Measurements from ENCODE around the gene ACSF2. TPM values are rescaled to one million over a fixed set of nuclear protein-coding genes. Genes with fewer than 3 reads are reported as not detected.
A peak's percentile ranks its signal among the peaks of the same experiment; 100 is the strongest.

ACSF2 gene
- polyA plus RNA-seq, 6 donors from 2014 or later, result 3.3 to 9.1 (median 5.2) TPM

GRCh38 chr17:50501054-50501453, 75.0 kb downstream of the ACSF2 start:
- Mint-ChIP-seq H3K36me3 (no peaks in the 10 kb centered on the region), H3K4me3 (no peak overlapping the region), H3K4me1 (no peaks in the 10 kb centered on the region), H3K9me3 (no peaks in the 10 kb centered on the region), H3K27ac (no peak overlapping the region), H3K27me3 (peaks cover 0 to 14% (median 0%) of the 10 kb centered on the region in 3 donors)
- ATAC-seq (ENCODE audit: low read depth in 2 of 2), result no peak
- DNase-seq, result no peak

DNA sequence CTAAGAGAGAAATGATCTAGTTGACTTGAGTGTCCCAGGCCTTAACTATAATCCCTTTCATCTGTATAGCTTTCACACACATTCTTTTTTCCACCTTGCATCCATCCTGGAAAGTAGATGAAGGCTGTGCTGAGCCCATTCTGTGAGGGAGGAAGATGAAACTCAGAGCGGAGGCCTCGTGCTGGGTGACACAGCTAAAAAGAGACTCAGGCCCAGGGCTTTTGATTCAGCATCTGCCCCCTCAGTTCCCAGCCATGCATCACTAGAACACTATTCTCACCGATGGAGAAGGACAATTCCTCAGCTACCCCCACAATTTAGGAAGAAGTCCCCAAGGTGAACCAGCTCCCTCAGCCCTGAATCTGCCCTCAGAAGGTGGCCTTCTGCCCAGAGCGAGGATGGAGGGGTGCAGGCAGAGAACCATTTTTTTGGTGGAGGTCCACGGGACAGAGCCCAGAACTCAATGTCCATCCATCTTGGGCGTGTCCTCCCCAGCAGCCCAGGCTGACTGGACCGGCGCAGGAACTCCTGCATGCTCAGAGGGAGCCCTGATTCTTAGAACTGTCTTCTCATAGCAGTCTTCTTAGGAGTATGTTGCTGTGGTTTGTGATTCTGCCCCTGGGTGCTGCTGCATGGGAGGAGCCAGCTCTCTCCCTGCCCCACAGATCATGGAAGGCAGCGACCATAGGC, 76.4 kb downstream of the ACSF2 start:
- ATAC-seq (ENCODE audit: low read depth in 2 of 2), result no peak
- H3K27ac Mint-ChIP-seq, result no peak overlapping the region
- peaks cover 0 to 14% (median 0%) of the 10 kb centered on the region in 3 donors for H3K27me3 Mint-ChIP-seq
- H3K9me3 Mint-ChIP-seq, result no peaks in the 10 kb centered on the region
- no peak overlapping the region for H3K4me3 Mint-ChIP-seq
- no peaks in the 10 kb centered on the region for H3K36me3 Mint-ChIP-seq
- DNase-seq, result no peak
- no peaks in the 10 kb centered on the region for H3K4me1 Mint-ChIP-seq

GRCh38 chr17:50505591-50506130, 79.6 kb downstream of the ACSF2 start:
- ATAC-seq (ENCODE audit: low read depth in 2 of 2) (no peak), DNase-seq (no peak)
- peaks cover 0 to 14% (median 0%) of the 10 kb centered on the region in 3 donors for H3K27me3 Mint-ChIP-seq
- H3K4me3 Mint-ChIP-seq, result peak overlapping the region in 2 of 8 donors; percentile 6 to 88
- no peaks in the 10 kb centered on the region for H3K36me3 Mint-ChIP-seq
- peaks cover 8 to 17% (median 12%) of the 10 kb centered on the region in 3 donors for H3K4me1 Mint-ChIP-seq
- no peaks in the 10 kb centered on the region for H3K9me3 Mint-ChIP-seq
- H3K27ac Mint-ChIP-seq, result peak overlapping the region in 1 of 6 donors; percentile 72

DNA sequence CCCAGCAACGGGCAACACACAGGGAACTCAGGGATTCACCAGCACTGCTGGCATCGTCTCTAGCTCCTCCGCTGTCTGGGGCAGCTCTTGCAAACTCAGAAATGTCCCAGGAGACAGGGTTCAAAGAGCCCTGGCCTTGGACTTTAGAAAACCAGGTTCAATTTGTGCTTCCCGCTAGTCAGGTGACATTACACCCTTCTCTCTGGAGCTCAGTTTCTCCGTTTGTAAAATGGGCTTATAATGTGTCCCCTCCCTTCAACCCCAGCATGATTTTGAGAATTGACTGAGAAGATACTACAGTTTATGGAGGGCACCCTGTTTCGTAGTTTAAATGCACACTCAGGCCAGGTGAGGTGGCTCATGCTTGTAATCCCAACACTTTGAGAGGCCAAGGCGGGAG, 80.3 kb downstream of the ACSF2 start:
- no peak for ATAC-seq (ENCODE audit: low read depth in 2 of 2)
- Mint-ChIP-seq H3K27ac (peak overlapping the region in 1 of 6 donors; percentile 26), H3K4me1 (peaks cover 8 to 17% (median 12%) of the 10 kb centered on the region in 3 donors), H3K27me3 (peaks cover 0 to 14% (median under 1%) of the 10 kb centered on the region in 3 donors), H3K36me3 (no peaks in the 10 kb centered on the region), H3K4me3 (peak overlapping the region in 4 of 8 donors; percentile 3 to 88 (median 20)), H3K9me3 (no peaks in the 10 kb centered on the region)
- DNase-seq, result no peak

DNA sequence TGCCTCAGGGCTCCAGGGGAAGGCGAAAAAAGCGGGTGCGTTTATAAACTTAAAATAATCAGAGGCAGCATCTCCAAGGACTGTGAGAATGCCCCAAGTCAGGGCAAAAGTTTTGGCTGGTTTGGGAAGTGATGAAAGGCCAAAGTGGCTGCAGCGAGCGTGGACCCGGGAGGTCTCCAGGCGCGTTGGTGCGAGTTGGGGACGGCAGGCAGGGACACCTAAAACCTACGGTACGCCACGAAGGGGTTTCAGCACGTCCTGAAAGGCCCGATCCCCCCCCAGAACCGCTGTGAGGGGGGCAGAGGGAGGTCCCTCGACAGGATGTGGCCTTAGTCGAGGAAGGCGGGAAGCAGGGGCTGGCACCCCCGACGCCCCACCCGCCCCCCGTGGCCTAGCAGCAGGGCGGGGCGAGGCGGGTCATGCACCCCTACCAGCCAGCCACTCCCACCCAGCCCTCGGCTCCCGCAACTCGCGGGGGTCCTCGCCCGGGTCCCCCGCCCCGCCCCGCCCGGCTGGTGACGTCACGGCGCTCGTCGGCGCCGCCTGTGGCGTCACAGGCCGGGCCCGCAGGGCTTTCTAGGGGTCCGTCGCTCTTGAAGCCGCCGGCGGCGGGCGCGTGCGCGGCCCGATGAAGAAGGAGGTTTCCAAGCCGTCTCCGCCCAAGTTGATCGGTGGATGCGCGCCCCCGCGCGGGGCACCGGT, 82.0 kb downstream of the ACSF2 start, which contains the start of gene MYCBPAP:
Gene MYCBPAP, plus strand, starts transcription at position 569 of the 702 bp plus-strand sequence. CDS start 236 bp downstream, outside the sequence.
- Mint-ChIP-seq H3K4me1 (peaks cover 8 to 17% (median 12%) of the 10 kb centered on the region in 3 donors), H3K4me3 (peak within 1 kb of the TSS; percentile 81 to 96 (median 92)), H3K9me3 (no peaks in the 10 kb centered on the region), H3K36me3 (no peaks in the 10 kb centered on the region), H3K27ac (peak within 1 kb of the TSS; percentile 47 to 97 (median 84)), H3K27me3 (peaks cover 0 to 23% (median 13%) of the 10 kb centered on the region in 3 donors)
- peak; percentile 88 to 89 for ATAC-seq (ENCODE audit: low read depth in 2 of 2)
- DNase-seq, result peak; percentile 71

GRCh38 chr17:50508573-50509460, 82.8 kb downstream of the ACSF2 start:
- ATAC-seq (ENCODE audit: low read depth in 2 of 2) (no peak), DNase-seq (no peak)
- peaks cover 8 to 17% (median 12%) of the 10 kb centered on the region in 3 donors for H3K4me1 Mint-ChIP-seq
- H3K27ac Mint-ChIP-seq, result peak overlapping the region in 5 of 6 donors; percentile 27 to 94 (median 79)
- H3K9me3 Mint-ChIP-seq, result no peaks in the 10 kb centered on the region
- no peaks in the 10 kb centered on the region for H3K36me3 Mint-ChIP-seq
- H3K4me3 Mint-ChIP-seq, result peak overlapping the region; percentile 80 to 93 (median 90)
- H3K27me3 Mint-ChIP-seq, result peaks cover 0 to 23% (median 13%) of the 10 kb centered on the region in 3 donors

DNA sequence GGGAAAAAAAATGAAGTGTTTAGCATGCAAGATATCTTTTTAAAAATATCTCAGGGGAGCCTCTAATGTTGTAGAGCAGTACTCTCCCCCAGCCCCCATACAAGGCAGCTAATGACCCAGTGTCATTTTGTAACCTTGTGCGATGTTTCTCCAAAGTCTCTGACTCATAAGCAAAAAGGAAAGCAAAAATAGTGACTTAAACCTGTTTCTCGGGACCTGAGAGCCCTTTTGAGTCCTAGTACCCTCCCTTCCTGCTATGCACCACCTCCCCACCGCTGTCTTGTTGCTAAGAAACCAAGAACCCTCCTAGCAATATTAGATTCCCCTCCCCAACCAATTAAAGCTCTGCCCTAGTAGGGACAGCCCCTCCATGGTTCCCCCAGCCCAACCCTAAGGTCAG, 85.0 kb downstream of the ACSF2 start:
- H3K27ac Mint-ChIP-seq, result peak overlapping the region in 1 of 6 donors; percentile 26
- peak overlapping the region in 1 of 8 donors; percentile 41 for H3K4me3 Mint-ChIP-seq
- peaks cover 0 to 13% (median 13%) of the 10 kb centered on the region in 3 donors for H3K27me3 Mint-ChIP-seq

DNA sequence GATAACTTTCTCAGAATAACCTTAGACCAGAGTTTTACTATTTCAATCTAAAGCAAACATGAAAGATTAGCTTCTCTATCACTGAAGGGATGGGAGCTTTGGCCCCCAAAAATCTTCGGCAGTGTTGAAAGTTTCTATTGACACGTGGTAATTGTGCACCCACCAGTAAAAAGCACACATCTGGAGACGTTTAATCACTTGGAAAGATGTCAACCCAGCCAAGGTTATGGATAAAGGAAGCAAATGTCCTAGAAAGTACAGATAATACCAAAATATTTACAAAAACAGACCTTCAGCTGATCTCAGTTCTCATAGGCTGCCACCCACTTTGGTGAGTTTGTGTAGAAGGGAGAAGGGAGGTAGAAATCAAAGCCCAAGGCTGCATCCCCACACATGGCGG, 87.5 kb downstream of the ACSF2 start:
- Mint-ChIP-seq H3K27me3 (peaks cover 0 to 13% (median 13%) of the 10 kb centered on the region in 3 donors), H3K4me1 (peaks cover 6 to 11% (median 8%) of the 10 kb centered on the region in 3 donors), H3K27ac (no peak overlapping the region), H3K4me3 (no peak overlapping the region), H3K9me3 (no peaks in the 10 kb centered on the region), H3K36me3 (no peaks in the 10 kb centered on the region)
- ATAC-seq (ENCODE audit: low read depth in 2 of 2) (no peak), DNase-seq (no peak)

More for the DNA sequence above, 85.0 kb downstream of the ACSF2 start:
- ATAC-seq (ENCODE audit: low read depth in 2 of 2) (no peak), DNase-seq (no peak)
- peaks cover 8 to 17% (median 12%) of the 10 kb centered on the region in 3 donors for H3K4me1 Mint-ChIP-seq
- H3K9me3 Mint-ChIP-seq, result no peaks in the 10 kb centered on the region
- no peaks in the 10 kb centered on the region for H3K36me3 Mint-ChIP-seq

DNA sequence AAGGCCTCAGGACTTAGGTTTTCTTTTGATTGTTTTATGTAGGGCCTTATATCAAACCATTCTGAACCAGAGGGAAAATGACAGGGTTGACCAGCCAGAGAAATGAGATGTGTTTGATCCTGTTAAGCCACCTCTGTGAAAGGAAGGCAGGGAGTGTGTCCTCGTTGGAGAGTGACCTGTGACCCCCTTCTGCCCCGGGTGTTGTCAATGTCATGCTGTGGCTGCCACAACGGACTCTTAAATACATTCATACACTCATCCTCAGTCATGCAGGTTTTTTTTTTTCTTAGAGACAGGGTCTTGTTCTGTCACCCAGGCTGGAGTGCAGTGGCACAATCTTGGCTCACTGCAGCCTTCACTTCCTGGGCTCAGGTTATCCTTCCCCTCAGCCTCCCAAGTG, 88.4 kb downstream of the ACSF2 start:
- peaks cover 0 to 3% (median 0%) of the 10 kb centered on the region in 3 donors for H3K4me1 Mint-ChIP-seq
- H3K27ac Mint-ChIP-seq, result no peak overlapping the region
- no peaks in the 10 kb centered on the region for H3K36me3 Mint-ChIP-seq
- H3K4me3 Mint-ChIP-seq, result no peak overlapping the region
- no peak for ATAC-seq (ENCODE audit: low read depth in 2 of 2)
- no peaks in the 10 kb centered on the region for H3K9me3 Mint-ChIP-seq
- peaks cover 0 to 13% (median 13%) of the 10 kb centered on the region in 3 donors for H3K27me3 Mint-ChIP-seq
- DNase-seq, result no peak

DNA sequence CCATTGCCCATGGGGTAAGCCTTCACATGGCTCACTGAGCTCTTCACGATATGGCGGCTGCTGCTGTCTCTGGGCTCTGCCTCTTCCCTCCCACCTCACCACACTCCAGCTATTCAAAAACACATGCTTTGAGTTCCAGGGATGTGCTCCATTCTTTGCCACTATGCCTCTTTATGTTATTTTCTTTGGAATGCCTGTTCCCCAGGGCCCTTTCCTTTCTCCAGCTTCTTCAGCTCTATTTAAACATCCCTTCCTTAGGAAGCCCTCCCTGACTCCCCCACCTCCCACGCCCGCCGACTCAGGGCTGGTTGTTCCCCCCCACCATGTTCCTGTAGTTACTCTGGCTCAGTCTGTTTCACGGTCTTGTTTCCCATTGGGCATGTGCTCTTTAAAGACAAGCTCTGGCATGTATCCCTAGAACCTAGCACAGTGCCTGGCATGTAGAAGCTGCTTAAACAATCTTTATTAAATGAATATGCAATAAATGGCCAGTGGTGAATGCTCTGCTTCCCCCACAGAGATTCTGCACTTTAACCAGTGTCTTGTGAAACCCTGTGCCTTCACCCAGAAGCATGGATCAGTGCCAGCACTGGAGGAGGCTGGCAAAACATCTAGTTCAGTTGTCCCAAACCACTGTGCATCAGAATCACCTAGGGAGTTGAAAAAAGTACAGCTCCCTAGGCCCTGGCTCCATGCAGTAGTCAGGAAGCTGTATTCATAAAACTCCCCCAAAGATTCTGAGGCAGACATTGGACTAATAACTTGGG, 89.1 kb downstream of the ACSF2 start:
- H3K27ac Mint-ChIP-seq, result no peak overlapping the region
- H3K36me3 Mint-ChIP-seq, result no peaks in the 10 kb centered on the region
- peaks cover 0 to 13% (median 13%) of the 10 kb centered on the region in 3 donors for H3K27me3 Mint-ChIP-seq
- H3K4me1 Mint-ChIP-seq, result no peaks in the 10 kb centered on the region
- H3K9me3 Mint-ChIP-seq, result no peaks in the 10 kb centered on the region
- no peak for ATAC-seq (ENCODE audit: low read depth in 2 of 2)
- no peak for DNase-seq
- no peak overlapping the region for H3K4me3 Mint-ChIP-seq

DNA sequence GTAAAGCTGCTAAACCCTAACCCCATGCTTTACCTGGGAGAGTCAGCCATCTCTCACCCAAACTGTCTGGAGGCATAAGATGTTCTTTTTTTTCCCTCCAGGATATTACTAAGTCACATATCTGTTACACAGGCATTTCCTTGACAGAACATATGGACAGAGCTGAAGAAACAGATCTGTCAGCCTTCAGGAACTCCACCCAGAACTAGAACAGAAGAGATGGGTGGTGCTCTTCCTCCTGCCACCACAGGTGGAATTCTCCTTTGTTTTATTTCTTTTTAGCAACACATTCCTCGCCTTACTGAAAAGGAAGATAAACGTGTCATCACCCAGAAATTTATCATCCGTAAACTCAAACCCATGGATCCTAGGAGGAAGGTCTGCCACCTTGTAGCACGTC, 91.0 kb downstream of the ACSF2 start:
- ATAC-seq (ENCODE audit: low read depth in 2 of 2), result no peak
- H3K4me3 Mint-ChIP-seq, result no peak overlapping the region
- H3K27me3 Mint-ChIP-seq, result peaks cover 0 to 6% (median 5%) of the 10 kb centered on the region in 3 donors
- peak overlapping the region in 1 of 6 donors; percentile 9 for H3K27ac Mint-ChIP-seq
- no peaks in the 10 kb centered on the region for H3K9me3 Mint-ChIP-seq
- no peaks in the 10 kb centered on the region for H3K36me3 Mint-ChIP-seq
- DNase-seq, result no peak
- no peaks in the 10 kb centered on the region for H3K4me1 Mint-ChIP-seq

Measured in naive B cell (primary cell).